ENCODE results near the gene TPSAB1.

The TPSAB1 gene

DNA sequence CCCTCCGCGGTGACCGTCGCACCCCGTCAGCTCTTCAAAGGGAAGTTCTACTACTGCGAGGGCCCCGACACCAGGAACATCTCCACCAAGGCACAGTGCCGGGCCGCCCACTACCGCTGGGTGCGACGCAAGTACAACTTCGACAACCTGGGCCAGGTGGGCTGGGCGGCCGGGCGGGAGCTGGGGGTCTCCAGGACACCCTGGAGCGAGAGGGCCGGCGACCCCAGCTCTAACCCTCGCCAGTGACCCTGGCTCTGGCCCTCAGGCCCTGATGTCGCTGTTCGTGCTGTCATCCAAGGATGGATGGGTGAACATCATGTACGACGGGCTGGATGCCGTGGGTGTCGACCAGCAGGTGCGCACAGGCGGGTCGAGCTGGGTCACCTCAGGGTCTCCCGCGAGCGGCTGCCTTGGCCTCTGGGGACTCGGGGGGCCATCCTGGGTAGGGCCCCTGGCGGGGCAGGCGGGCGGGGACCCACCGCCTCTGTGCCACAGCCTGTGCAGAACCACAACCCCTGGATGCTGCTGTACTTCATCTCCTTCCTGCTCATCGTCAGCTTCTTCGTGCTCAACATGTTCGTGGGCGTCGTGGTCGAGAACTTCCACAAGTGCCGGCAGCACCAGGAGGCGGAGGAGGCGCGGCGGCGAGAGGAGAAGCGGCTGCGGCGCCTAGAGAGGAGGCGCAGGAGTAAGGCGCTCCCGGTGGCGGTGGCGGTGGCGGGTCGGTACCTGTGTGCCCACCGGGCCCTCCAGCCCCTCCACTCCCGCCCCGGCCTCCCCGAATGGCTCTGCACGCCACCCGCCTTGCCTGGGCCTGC is 28.8 kb upstream of the TPSAB1 start:
- DNase-seq = no peak

DNA sequence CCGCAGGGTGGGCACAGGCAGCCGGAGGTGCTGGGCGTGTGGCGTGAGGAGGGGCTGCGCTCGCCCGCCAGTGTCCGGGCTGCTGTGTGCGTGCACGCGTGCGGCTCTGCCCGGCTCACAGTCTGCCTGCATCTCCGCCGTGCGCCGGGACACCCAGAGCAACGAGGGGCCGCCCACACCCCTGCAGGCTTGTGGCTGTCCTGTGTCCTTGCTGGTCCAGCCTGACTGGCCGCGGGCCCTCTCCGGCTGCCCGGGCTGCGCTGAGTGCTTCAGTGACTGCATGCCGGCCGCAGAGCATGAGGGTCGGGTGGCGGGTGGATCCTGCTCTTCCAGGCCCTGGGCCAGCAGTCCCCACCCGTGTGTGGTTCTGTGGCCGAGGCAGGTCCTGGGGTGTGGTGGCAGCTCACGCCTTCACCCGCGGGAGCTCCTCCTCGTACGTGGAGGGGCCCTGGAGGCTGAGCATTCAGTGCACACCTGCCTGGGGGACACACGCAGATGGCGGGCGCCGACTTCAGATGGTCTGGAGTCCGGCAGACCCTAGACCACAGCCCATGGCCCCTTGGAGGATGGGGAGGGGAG is 27.8 kb upstream of the TPSAB1 start:
- no peak for DNase-seq

GRCh38 chr16:1213231-1213630 is 27.3 kb upstream of the TPSAB1 start:
- no peak for DNase-seq

DNA sequence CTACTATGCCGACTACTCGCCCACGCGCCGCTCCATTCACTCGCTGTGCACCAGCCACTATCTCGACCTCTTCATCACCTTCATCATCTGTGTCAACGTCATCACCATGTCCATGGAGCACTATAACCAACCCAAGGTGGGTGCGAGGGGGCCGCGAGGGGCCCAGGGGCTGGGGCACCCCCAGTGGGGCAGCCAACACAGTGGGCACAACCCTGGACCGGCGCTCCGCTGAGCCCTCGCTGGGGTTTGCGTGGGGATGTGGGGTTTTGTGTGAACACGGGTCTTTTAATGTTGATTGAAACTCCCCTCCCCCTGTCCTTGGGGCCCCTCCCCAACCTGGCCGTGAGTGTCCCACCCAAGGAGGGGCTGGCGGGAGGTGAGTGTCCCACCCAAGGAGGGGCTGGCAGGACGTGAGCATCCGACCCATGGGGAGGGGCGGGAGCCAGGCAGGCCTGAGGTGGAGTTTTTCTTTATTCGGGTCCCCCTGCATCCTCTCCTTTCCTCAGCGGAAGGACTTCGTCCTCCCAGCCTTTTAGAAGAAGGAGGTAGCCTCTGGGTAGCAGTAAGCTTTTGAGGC is 26.6 kb upstream of the TPSAB1 start:
- DNase-seq = no peak

GRCh38 chr16:1214719-1215118 is 25.8 kb upstream of the TPSAB1 start:
- no peak for DNase-seq

GRCh38 chr16:1215574-1216295 is 24.8 kb upstream of the TPSAB1 start:
- no peak for DNase-seq

- no peak for DNase-seq
These were observed 24.2 kb upstream of the TPSAB1 start for GRCh38 chr16:1216296-1216619.

GRCh38 chr16:1216681-1217400 is 23.7 kb upstream of the TPSAB1 start:
- no peak for DNase-seq

DNA sequence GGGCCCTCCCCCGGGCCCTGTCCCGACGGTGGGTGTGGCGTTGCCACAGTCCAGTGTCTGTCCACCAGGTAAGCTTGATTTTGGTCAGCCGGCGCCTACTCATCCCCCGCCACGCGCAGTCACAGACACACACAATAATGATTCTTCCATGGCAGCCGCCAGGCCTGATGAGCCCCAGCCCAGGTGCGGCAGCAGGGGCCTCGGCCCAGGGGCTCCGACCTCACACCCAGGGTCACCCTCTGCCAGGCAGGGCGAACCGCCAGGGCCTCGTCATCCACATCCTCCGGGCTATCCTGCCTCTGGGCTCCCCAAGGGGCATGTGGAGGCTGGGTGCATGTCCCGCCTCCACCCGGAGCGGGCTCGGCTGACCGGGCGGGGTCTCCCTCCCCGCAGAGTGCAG is 23.0 kb upstream of the TPSAB1 start:
- DNase-seq = no peak

GRCh38 chr16:1218061-1218929 is 22.2 kb upstream of the TPSAB1 start:
- DNase-seq = no peak

GRCh38 chr16:1218930-1219611 is 21.4 kb upstream of the TPSAB1 start:
- DNase-seq = no peak

DNA sequence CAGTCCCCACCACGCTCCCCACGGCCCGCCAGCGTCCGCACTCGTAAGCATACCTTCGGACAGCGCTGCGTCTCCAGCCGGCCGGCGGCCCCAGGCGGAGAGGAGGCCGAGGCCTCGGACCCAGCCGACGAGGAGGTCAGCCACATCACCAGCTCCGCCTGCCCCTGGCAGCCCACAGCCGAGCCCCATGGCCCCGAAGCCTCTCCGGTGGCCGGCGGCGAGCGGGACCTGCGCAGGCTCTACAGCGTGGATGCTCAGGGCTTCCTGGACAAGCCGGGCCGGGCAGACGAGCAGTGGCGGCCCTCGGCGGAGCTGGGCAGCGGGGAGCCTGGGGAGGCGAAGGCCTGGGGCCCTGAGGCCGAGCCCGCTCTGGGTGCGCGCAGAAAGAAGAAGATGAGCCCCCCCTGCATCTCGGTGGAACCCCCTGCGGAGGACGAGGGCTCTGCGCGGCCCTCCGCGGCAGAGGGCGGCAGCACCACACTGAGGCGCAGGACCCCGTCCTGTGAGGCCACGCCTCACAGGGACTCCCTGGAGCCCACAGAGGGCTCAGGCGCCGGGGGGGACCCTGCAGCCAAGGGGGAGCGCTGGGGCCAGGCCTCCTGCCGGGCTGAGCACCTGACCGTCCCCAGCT is 20.3 kb upstream of the TPSAB1 start:
- no peak for DNase-seq

DNA sequence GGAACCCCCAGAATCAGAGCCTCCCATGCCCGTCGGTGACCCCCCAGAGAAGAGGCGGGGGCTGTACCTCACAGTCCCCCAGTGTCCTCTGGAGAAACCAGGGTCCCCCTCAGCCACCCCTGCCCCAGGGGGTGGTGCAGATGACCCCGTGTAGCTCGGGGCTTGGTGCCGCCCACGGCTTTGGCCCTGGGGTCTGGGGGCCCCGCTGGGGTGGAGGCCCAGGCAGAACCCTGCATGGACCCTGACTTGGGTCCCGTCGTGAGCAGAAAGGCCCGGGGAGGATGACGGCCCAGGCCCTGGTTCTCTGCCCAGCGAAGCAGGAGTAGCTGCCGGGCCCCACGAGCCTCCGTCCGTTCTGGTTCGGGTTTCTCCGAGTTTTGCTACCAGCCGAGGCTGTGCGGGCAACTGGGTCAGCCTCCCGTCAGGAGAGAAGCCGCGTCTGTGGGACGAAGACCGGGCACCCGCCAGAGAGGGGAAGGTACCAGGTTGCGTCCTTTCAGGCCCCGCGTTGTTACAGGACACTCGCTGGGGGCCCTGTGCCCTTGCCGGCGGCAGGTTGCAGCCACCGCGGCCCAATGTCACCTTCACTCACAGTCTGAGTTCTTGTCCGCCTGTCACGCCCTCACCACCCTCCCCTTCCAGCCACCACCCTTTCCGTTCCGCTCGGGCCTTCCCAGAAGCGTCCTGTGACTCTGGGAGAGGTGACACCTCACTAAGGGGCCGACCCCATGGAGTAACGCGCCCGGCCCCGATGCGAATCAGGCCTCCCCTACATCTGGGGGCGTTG is 19.5 kb upstream of the TPSAB1 start:
- no peak for DNase-seq

- no peak for DNase-seq
These were observed 18.6 kb upstream of the TPSAB1 start for GRCh38 chr16:1221628-1222552.

- DNase-seq = no peak
These were observed 17.8 kb upstream of the TPSAB1 start for GRCh38 chr16:1222553-1223354.

- DNase-seq = no peak
These were observed 16.9 kb upstream of the TPSAB1 start for GRCh38 chr16:1223355-1224214.

GRCh38 chr16:1224558-1224957 is 15.9 kb upstream of the TPSAB1 start:
- no peak for DNase-seq
